Measurements from ENCODE around the gene FTO.
A peak's percentile ranks its signal among the peaks of the same experiment; 100 is the strongest.

FTO gene

DNA sequence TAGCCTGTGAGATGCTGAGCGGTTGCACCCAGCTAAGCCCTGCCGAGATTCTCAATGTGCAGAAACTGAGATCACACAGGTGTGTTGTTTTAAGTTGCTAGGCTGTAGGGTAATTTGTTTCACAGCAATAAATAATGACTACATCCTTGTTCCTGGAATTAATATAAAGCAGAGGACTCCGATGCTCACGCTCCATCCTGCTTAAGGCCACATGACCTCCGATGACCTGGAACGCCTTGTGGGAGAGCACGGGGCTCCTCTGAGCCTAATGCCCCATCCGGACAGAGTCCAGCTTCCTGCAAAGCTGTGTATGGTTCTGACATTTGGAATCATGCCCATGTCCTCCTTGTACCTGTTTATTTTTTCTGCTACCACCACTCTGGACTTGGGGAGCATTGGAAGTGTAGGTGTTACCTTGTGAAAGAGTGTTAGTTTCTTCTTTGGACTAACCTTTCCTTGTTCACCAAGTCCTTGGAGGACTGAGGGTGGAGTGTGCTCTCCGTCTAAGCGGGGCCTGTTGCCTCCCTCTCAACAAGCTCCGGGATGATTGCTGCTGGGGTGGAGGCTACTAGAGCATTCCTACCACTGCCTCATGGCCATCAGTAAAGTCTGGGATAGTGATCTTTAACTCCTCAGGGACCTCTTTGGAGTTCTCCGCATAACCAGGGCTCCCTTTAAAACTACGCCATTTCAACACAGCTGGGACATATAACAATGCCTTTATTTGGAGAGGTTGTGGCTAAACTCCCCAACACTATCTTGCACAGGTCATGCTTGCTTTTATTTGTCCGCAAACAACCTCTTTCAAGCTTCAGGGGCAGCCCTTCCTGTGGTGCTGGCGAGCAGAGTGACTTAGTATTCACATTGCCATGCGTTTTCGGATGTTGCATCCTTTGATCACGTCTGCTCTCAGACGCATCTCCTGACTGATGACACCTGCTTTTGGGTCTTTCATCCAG, 457.3 kb downstream of the FTO start:
- no peak for DNase-seq (ENCODE audit: low spot score)

DNA sequence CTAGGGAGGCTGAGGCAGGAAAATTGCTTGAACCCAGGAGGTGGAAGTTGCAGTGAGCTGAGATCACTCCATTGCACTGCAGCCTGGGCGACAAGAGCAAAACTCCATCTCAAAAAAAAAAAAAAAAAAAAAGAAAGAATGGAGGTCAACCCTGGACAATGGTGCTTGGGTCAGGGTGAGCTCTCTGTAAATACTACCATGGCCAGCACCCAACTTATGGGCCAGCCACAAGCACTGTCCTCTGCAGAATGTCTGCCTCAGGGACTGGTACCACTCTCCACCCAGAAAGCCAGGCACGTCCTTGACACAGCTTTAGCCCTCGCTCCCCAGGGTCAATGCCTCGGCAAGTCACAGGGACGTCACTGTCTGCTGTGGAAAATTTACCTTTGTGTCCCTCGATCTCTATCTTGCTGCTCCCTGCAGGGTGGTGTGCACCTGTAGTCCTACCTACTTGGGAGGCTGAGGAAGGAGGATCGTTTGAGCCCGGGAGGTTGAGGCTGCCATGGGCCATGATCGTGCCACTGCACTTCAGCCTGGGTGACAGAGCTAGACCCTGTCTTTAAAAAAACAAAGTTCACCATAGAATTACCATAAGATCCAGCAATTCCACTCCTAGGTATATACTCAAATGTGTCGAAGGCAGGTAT, 459.4 kb downstream of the FTO start:
- DNase-seq (ENCODE audit: low spot score), result no peak

DNA sequence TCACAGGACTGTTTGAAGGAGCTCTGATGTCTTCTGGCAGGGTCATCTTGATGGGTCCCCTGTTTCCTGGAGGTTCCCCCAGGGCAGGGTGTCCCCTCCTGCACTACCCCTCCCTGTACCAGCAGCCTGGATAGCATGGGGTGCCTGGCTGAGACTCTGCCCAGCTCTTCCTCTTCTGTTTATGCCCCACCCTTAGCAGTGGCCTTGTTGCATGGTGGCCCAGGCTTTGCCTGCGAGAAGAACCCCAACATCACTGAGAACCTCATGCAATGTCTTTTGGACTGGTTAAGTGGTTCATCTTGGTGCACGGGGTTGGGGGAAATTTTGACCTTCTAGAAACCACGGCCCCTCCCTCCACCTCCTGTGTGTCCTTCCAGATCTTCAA, 460.8 kb downstream of the FTO start:
- DNase-seq (ENCODE audit: low spot score), result no peak

DNA sequence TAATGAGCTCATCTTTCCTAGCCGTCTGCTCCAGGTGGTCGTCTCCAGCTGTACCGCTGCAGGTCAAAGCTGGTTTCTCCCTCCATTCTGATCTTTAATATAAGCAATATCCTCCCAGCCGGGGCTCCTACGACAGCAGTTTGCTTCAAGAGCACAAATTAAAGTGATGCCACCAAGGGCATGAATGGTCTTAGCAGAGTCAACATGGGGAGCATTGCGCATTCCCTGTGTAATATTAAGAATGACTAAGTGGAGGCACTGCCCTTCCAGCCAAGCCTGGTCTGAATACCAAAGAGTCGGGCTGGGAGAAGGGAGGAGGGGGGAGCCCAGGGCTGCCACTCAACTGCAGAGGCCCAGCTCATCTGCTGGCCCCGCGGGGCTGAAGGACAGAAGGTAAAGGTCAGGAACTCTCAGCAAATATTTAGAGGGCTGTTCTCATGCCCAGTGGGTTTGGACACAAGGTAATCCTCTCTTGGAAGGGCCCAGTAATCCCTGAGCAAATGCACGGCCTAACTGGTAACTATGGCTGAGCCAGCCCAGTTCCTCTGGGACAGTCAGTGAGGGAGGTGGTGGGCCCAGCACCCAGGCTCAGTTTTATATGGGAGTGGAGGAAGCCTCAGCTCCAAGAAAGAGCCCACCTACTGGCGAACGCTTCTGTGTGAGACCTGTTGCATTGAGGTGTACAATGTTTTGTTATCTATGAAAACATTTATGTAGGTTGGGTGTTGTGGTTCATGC, 461.4 kb downstream of the FTO start:
- no peak for DNase-seq (ENCODE audit: low spot score)

DNA sequence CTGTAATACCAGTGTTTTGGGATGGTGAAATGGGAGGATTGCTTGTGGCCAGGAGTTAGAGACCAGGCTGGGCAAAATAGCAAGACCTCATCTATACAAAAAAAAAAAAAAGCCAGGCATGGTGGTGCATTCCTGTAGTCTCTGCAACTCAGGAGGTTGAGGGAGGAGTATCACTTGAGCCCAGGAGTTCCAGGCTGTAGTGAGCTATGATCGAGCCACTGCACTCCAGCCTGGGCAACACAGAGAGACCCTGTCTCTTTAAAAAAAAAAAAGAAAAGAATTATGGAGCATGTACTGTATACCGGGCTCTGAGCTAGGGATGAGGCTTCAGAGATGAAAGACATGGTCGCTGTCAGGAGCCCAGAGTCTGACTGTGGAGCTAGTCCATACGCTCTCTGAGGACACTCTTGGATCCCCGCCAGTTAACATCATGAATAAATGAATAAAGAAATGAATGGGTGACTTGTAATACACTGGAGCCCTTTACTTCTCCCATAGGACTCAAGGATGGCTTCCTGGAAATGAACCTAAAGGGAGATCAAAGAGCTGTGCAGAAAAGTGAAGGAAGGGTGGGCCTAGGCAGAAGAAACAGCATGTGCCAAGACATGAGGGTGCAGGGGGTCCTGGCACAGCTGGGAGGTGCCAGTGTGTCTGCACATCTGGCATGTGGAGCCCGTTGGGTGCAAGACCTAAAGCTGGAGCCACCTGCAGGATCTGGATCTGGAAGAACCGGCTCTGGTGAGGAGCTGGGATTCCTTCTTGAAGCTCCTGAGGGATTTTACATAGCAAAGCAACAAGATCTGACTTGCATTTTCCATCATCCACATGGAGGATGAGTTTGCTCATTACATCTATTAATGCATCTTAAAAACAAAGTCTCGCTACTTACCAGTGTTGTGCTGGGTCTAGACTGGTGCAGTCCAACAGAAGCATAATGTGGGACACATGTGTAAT, 462.2 kb downstream of the FTO start:
- DNase-seq (ENCODE audit: low spot score), result no peak

DNA sequence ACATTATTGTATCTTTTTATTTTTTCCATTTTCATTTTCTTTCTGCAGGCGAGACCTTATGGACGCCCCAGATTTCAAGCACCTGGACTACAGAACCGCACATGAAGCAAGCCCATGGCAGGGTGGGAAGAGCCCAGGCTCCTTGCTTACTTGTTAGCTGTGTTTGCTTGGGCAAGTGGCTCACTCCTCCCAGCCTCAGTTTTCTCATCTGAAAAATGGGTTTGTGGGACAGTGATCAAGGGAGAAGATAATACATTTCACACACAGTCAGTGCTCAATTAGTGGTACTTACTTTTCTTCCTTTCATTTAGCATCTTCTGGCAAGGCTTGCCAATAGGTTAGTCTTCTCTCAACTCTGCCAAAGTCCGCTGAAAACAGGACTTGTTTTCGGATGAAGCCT, 465.2 kb downstream of the FTO start:
- no peak for DNase-seq (ENCODE audit: low spot score)

DNA sequence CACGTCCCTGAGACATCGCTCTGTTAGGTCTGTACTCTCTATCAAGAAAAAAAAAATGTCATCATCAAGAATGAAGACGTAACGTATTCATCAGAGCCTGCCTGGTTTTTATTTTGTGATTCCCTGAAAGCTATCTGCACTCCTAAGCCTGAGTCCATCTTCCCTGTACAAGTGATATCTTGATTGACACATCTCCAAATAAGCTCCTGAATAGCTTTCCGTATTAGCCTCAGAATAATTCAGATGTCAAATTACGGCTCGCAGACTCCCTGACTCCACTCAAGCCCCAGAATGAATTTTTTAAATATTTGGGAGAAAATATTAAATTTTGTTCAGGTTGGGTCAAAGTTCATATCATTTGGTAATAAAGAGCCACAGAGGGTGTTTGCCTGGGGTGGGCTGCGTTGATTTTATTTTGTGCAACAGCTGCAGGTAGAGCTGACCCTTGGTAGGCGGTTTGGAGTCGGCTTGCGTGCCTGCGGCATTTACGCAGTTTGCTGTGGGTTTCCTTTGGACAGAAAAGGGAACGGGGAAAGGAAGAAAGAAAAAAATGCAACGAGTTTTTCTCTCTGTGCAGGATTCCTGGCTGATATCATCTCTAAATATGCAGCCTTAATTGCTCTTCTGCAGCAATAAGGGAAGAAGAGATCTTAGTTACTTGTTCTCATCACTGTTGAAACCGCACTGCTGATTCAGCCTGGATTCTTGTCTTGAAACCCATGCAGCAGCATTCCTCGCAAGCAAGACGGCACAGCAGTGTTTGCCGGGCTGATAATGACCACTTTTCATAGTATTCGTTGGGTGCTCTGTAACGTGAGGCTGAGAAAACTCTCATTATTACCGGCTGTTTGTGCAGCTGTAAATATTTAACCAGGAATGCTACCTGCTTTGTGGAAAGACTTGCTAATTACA, 467.9 kb downstream of the FTO start:
- peak; percentile 88 for DNase-seq (ENCODE audit: low spot score)

DNA sequence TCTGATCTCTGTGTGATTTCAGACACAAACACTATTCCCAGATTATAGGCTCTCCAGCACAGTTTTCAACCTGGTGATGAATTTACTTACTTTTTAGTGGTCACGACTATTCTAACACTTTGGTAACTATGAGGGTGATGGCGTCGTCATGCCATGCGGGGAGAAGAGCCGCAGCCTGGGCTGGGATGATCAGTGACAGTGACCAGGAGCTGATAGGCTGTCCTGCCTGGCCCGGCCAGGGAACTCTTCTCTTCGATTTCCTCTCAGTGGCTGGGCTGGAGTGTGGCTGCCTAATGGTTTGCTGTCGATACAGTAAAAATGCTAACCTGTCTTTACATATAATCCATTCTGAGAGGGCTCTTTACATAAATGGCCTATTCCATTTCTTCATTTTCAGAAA, 469.5 kb downstream of the FTO start:
- no peak for DNase-seq (ENCODE audit: low spot score)

DNA sequence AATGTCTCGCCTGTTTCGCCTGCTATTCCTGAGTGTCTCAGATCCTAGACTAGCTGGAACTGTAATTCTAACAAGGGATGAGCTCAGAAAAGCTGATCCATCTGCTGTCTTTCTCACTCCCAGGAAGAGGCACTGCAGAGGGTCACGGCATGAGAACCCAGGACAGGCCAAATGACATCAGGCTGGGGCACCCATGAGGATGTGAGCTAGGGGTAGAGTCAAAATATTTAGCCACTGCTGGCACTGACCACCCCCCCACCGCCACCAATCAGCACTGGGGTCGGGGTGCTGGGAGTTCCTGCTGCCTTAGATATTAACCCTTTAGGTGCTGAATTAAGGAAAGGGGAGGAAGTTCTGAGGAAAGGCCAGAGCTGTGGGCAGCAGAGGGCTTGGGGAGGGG, 470.2 kb downstream of the FTO start:
- no peak for DNase-seq (ENCODE audit: low spot score)

DNA sequence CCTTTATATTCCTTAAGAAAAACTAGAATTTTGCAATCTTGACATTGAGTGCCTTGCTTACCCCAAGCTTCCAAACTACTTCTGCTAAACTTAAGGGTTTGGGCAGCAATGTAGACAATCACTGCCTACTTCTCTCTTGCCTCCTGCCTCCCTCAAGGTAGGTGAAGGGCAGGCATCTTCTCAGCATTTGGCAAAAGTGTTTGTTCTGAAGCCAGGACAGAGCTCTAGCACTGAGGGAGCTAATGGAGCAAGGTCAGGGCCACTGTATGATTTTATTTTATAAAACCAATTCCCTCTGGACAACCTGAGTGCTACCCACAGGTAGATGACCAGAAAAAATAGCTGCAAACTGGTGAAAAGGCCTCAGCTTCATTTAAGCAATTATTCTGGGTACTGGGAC, 470.8 kb downstream of the FTO start:
- DNase-seq (ENCODE audit: low spot score), result no peak

DNA sequence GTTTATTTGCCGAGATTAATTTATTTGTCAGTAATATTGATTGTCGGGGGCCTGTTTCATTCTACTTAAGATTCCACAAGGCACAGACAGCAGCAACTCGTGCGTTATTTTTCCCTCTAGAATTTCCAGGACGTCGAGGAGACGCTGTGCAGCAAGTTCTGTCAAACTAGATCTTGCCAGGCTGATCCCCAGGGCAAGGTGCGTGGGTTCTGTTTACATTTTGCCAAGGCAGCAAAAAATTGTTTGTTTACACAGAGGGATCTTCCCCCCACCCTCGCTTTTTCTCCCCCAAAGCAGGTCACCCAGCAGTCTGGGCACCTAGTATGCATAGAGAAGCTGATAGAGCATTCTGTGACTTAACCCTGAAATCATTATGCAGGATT, 471.2 kb downstream of the FTO start:
- DNase-seq (ENCODE audit: low spot score), result no peak

DNA sequence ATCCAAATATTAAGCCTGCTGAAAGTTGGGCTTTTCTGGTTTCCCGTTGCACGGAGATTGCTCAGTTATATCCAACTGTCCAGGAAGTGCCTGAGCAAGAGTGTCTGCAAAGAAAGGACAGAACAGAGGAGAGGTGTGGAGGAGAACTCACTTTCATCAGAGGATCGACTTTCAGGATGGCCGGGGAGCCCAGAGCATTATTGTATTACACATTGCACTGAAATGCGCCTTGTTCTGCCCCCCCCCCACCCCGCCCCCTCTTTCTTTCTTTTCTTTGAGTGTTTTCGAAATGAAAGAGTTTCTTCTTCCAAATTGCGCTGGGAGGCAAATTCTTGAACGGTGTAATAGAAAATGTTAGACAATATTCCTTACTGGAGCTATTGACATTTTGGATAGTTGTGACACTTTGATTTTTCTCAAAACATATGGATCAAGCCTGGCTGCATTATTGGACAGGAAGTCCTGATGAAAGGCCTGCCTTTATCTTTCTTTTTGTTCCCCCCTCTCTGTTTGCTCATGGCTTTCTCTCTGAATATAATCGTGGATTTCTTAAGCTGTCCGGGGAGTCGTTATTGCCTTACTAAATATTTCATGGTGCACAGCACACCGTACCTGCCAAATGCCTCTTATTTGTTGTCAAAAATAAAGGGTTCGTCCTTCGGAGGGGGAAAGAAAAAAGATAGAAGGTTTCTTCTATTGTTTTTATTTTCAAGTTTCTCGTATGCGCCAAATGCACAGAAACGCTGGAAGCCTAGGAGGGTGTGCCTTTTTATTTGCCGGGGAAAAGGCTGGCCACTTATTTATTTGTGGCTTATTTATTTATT, 471.8 kb downstream of the FTO start:
- no peak for DNase-seq (ENCODE audit: low spot score)

DNA sequence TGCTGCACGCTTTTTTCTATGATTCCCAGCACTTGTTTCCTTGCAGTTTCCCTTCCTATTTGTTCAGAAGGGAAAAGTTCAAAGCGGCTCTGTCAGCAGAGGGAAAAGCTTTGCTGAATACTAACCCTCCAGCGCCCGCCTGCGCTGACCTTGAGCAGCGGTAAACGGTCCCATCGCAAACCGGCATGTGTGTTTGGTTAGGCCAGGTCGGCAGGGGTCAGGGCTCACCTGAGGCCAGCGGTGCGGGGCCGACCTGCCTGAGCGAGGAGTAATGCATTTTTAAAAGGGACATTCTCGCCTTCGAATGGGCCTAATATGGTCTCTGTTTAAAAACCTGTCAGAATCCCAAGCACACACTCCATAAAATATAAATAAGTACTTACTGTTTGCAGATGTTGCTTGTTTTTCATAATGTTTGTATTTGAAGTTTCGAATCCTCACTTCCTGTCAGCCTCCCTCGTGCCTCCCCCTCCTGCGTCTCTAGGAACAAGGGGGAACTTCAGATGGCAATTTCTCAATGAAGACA, 472.5 kb downstream of the FTO start:
- no peak for DNase-seq (ENCODE audit: low spot score)

DNA sequence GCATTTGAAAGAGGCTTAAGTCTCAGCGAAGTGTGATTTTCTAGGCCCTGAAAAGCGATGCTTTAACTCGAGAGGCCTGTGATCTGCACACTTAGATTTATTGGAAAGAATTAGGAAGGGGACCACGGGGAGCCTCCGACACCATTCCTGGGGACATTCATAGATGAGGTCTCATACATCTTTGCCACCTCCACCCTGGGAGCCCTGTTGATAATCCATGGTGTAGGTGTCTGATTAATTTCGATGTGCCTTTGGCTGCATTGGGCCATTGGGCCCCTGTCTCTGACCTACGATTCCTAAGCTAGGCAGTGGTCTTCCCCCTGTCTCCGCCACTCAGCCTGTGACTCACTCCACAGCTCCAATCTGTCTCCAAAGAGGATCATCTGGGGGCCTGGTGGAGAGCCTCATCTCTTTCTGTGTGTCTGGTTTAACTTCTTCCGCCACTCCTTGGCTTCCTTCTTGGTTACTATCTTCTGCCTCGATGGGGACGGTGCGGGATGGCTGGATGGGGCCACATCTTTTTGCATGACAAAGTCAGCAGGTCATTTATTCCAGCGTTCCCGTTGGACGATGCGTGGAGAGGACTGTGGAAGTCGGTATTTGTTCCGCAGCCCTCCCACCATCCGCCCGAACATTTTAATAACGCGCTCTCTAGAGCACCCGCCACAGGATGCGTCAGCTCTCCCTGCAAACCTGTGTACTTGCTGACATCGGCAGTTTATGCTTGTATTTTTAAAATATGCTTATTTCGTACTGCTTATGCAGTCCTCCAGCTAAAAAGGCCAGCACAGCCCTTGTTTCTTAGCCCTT, 473.3 kb downstream of the FTO start:
- no peak for DNase-seq (ENCODE audit: low spot score)

DNA sequence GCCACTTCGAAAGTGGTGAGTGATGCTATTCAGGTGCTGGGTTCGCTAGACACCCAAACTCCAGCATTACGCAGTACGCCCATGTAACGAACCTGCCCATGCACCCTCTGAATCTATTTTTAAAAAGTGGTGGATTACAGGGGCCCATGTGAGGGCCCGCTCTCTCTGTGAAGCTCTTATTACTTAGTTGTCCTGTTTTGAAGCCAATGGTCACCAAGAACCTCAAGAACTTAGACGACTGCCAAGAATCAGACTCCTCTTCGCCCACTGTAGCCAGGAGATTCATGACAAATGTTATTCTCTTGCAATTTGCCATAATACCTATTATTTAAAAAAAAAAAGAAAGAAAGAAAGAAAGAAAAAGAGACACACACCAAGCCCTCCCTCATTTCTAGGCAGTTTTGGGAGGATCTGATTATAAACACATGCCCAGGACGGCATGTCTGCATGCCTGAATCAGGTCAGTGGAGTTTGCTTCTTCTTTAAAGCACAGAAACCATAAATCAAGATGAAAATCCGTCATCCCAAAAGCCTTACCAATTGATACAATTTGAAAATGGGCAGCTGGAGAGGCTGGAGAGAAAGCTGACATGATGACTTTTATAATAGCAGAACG, 474.0 kb downstream of the FTO start:
- no peak for DNase-seq (ENCODE audit: low spot score)

DNA sequence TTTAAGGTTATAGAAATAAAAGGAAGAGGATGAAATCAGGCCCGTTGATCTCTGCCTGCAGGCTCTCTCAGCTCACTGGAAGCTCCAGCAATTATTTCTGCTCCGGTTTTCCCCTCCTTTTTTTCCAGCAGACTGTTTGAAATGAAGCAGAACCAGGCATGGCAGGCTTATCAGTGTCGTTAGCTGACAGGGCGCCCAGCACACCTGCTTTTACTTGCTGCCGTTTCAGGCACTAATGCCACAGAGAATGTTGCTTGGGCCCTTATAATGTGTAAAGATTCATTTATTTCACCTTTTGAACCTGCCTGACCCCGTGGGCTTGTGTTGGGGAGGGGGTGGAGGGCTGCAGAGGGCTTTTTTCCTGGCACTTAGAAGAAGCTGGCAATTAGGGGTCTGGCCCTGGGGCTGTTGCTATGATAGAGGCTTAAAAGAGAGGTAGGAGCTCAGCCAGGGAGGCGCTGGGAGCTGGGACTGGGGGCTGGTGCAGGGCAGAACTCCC, 474.6 kb downstream of the FTO start:
- DNase-seq (ENCODE audit: low spot score), result no peak

DNA sequence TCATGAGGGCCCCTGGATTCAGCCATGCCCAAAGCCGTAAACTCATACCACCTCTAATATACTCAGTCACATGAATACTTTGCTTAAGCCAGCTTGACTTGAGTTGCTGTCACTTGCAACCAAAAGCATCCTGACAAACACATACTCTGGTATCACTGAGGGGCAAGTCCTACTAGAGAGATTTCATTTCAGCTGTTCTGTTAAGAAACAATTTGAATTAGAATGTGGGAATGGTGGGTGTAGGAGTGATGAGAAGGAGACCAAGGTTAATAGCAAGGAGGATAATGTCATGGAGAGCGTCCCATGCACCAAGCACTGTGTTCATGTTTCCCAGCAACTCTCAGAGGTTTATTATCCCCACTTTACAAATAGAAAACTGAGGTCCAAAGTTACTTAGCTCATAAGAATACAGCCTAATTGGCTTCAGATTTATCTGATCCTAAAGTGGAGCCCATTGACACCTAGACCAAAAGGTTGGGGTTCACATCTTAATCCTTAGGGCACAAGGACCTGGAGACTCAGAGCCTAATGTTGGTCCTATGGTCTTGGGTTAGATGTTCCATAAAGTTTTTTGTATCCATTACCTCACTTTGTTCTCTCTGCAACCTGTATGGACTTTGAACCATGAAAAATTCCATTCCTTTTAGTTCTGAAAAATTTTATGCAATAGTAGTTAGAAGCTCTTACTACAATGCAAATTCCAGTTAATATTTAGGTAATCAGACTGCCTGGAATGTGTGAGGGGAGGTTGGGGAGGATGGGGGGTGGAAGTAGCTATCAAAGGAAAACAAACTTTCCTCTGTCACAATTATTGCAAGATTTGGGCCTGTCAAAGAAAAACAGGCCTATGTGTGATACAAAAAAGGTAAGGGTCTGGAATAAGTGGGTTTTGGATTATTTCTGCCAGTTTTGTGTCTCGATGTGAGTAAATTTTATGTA, 476.7 kb downstream of the FTO start:
- DNase-seq (ENCODE audit: low spot score), result peak; percentile 65

Data from kidney tubule cell (primary cell).